Measurements from ENCODE around the gene PCDHGA9. TPM values are rescaled to one million over a fixed set of nuclear protein-coding genes. Genes with fewer than 3 reads are reported as not detected.
A peak's percentile ranks its signal among the peaks of the same experiment; 100 is the strongest.
"Not testable (repeated sequence)": the region's sequence is repeated elsewhere in the genome, so short reads cannot be mapped to it uniquely, and the experiment has no call there.

PCDHGA9 gene
- total RNA-seq, 1 donor from 2014 or later, result 1.4 TPM

DNA sequence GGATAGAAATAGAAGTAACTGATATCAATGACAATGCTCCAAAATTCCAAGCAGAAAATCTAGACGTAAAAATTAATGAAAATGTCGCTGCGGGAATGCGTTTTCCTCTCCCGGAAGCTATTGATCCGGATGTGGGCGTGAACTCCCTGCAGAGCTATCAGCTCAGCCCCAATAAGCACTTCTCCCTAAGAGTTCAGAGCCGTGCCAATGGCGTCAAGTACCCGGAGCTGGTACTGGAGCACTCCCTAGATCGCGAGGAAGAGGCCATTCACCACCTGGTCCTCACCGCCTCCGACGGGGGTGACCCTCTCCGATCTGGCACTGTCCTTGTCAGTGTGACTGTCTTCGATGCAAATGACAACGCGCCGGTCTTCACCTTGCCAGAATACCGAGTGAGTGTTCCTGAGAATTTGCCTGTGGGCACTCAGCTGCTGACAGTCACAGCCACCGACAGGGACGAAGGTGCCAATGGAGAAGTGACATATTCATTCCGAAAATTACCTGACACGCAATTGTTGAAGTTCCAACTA, 11.0 kb downstream of the PCDHGA9 start:
- DNase-seq (ENCODE audit: low read depth in 2 of 2), result no peak

DNA sequence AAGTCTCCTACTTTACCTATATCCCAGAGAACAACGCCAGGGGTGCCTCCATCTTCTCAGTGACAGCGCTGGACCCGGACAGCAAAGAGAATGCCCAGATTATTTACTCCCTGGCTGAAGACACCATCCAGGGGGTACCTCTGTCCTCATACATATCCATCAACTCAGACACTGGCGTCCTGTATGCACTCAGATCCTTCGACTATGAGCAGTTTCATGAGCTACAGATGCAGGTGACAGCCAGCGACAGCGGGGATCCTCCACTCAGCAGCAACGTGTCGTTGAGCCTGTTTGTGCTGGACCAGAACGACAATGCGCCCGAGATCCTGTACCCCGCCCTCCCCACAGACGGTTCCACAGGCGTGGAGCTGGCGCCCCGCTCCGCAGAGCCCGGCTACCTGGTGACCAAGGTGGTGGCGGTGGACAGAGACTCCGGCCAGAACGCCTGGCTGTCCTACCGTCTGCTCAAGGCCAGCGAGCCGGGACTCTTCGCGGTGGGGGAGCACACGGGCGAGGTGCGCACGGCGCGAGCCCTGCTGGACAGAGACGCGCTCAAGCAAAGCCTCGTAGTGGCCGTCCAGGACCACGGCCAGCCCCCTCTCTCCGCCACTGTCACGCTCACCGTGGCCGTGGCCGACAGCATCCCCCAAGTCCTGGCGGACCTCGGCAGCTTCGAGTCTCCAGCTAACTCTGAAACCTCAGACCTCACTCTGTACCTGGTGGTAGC, 12.1 kb downstream of the PCDHGA9 start:
- DNase-seq (ENCODE audit: low read depth in 2 of 2), result not testable (repeated sequence)

DNA sequence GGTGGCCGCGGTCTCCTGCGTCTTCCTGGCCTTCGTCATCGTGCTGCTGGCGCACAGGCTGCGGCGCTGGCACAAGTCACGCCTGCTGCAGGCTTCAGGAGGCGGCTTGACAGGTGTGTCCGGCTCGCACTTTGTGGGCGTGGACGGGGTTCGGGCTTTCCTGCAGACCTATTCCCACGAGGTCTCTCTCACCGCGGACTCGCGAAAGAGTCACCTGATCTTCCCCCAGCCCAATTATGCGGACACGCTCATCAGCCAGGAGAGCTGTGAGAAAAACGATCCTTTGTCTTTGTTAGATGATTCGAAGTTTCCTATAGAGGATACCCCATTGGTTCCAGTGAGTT, 12.7 kb downstream of the PCDHGA9 start:
- not testable (repeated sequence) for DNase-seq (ENCODE audit: low read depth in 2 of 2)

DNA sequence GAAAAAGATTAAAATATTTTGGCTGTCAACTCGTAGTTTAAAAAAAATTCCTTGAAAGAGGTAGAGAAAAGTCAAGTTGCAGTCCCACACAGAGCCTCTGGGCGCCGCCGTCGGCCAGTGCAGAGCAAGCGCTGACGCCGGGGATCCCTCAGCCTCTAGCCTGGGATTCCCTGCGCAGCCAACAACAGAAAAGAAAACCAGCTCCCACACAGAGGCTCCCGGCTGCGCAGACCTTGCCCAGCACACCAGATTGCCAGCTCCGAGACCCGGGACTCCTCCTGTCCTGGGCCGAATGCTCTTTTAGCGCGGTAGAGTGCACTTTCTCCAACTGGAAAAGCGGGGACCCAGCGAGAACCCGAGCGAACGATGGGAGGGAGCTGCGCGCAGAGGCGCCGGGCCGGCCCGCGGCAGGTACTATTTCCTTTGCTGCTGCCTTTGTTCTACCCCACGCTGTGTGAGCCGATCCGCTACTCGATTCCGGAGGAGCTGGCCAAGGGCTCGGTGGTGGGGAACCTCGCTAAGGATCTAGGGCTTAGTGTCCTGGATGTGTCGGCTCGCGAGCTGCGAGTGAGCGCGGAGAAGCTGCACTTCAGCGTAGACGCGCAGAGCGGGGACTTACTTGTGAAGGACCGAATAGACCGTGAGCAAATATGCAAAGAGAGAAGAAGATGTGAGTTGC, 15.1 kb downstream of the PCDHGA9 start, which contains the start of gene PCDHGB7:
TSS of gene PCDHGB7 (plus strand) at position 184 of the 679 bp plus-strand sequence. CDS start at position 367, 183 bp downstream.
- peak; percentile 65 to 82 for DNase-seq (ENCODE audit: low read depth in 2 of 2)

DNA sequence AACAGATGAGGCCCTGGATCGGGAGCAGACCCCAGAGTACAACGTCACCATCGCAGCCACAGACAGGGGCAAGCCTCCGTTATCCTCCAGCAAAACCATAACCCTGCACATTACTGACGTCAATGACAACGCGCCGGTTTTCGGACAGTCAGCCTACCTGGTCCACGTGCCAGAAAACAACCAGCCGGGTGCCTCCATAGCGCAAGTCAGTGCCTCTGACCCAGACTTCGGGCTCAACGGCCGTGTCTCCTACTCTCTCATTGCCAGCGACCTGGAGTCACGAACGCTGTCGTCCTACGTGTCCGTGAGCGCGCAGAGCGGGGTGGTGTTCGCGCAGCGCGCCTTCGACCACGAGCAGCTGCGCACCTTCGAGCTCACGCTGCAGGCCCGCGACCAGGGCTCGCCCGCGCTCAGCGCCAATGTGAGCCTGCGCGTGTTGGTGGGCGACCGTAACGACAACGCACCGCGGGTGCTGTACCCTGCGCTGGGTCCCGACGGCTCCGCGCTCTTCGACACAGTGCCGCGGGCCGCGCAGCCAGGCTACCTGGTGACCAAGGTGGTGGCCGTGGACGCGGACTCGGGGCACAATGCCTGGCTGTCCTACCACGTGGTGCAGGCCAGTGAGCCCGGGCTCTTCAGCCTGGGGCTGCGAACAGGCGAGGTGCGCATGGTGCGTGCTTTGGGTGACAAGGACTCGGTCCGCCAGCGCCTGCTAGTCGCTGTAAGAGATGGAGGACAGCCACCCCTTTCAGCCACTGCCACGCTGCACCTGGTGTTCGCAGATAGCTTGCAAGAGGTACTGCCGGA, 16.7 kb downstream of the PCDHGA9 start:
- DNase-seq (ENCODE audit: low read depth in 2 of 2), result no peak

DNA sequence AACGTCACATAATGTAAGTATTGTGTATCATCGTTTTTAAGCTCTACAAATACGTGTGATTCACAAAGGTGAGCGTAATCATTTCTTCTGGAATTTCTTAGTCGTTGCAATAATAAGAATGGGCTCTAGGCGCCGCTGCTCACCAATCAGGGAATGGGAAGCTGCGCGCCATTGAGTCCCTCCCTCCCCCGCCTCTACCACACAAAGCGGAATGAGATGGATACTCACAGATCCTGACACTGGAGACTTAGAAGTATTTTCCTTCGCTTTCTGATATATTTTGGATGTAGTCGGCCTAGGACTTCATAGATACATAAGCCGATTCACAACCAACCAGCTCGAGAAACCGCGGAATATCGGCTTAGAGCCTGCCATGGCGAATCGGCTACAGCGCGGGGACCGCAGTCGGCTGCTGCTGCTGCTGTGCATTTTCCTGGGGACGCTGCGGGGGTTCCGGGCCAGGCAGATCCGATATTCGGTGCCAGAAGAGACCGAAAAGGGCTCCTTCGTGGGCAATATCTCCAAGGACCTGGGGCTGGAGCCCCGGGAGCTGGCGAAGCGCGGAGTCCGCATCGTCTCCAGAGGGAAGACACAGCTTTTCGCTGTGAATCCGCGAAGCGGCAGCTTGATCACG, 18.4 kb downstream of the PCDHGA9 start, which contains the start of gene PCDHGA11:
TSS of gene PCDHGA11 (plus strand) at position 197 of the 634 bp plus-strand sequence. CDS start at position 374, 177 bp downstream.
- peak; percentile 30 to 76 for DNase-seq (ENCODE audit: low read depth in 2 of 2)

DNA sequence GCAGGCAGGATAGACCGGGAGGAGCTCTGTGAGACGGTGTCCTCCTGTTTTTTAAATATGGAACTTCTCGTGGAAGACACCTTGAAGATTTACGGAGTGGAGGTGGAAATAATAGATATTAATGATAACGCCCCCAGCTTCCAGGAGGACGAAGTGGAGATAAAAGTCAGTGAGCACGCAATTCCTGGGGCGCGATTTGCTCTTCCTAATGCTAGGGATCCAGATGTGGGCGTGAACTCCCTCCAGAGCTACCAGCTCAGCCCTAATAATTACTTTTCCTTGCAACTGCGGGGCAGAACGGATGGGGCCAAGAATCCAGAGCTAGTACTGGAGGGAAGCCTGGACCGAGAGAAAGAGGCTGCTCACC, 18.9 kb downstream of the PCDHGA9 start:
- no peak for DNase-seq (ENCODE audit: low read depth in 2 of 2)

DNA sequence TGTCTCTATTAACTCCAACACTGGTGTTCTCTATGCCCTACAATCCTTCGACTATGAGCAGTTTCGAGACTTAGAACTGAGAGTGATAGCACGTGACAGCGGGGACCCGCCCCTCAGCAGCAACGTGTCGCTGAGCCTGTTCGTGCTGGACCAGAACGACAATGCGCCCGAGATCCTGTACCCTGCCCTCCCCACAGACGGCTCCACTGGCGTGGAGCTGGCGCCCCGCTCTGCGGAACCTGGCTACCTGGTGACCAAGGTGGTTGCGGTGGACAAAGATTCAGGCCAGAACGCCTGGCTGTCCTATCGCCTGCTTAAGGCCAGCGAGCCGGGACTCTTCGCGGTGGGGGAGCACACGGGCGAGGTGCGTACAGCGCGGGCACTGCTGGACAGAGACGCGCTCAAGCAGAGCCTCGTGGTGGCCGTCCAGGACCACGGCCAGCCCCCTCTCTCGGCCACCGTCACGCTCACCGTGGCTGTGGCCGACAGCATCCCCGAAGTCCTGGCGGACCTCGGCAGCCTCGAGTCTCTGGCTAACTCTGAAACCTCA, 20.2 kb downstream of the PCDHGA9 start:
- no peak for DNase-seq (ENCODE audit: low read depth in 2 of 2)

DNA sequence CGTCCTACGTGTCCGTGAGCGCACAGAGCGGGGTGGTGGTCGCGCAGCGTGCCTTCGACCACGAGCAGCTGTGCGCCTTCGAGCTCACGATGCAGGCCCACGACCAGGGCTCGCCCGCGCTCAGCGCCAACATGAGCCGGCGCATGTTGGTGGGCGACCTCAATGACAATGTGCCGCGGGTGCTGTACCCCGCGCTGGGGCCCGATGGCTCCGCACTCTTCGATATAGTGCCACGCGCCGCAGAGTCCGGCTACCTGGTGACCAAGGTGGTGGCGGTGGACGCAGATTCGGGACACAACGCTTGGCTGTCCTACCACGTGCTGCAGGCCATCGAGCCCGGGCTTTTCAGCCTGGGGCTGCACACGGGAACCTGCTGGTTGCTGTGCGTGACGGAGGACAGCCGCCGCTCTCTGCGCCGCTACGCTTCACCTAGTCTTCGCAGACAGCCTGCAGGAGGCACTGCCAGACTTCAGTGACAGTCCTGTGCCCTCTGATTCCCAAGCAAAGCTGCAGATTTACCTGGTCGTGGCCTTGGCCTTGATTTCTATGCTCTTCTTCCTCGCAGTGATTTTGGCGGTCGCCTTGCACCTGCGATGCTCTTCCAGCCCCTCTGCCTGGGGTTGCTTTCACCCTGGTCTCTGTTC, 25.3 kb downstream of the PCDHGA9 start:
- no peak for DNase-seq (ENCODE audit: low read depth in 2 of 2)

DNA sequence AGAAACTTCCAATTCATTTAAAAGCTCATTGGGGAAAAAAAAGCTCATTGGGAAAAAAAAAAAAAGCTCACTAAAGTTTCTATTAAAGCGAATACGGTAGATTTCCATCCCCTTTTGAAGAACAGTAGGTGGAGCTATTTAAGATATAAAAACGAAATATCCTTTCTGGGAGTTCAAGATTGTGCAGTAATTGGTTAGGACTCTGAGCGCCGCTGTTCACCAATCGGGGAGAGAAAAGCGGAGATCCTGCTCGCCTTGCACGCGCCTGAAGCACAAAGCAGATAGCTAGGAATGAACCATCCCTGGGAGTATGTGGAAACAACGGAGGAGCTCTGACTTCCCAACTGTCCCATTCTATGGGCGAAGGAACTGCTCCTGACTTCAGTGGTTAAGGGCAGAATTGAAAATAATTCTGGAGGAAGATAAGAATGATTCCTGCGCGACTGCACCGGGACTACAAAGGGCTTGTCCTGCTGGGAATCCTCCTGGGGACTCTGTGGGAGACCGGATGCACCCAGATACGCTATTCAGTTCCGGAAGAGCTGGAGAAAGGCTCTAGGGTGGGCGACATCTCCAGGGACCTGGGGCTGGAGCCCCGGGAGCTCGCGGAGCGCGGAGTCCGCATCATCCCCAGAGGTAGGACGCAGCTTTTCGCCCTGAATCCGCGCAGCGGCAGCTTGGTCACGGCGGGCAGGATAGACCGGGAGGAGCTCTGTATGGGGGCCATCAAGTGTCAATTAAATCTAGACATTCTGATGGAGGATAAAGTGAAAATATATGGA, 27.9 kb downstream of the PCDHGA9 start, which contains the start of gene PCDHGA12:
TSS of gene PCDHGA12 (plus strand) at position 176 of the 782 bp plus-strand sequence. CDS start at position 429, 253 bp downstream.
- DNase-seq (ENCODE audit: low read depth in 2 of 2), result peak; percentile 65 to 89

DNA sequence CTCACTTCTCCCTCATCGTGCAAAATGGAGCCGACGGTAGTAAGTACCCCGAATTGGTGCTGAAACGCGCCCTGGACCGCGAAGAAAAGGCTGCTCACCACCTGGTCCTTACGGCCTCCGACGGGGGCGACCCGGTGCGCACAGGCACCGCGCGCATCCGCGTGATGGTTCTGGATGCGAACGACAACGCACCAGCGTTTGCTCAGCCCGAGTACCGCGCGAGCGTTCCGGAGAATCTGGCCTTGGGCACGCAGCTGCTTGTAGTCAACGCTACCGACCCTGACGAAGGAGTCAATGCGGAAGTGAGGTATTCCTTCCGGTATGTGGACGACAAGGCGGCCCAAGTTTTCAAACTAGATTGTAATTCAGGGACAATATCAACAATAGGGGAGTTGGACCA, 28.7 kb downstream of the PCDHGA9 start:
- peak in 1 of 2 donors; percentile 28 for DNase-seq (ENCODE audit: low read depth in 2 of 2)

DNA sequence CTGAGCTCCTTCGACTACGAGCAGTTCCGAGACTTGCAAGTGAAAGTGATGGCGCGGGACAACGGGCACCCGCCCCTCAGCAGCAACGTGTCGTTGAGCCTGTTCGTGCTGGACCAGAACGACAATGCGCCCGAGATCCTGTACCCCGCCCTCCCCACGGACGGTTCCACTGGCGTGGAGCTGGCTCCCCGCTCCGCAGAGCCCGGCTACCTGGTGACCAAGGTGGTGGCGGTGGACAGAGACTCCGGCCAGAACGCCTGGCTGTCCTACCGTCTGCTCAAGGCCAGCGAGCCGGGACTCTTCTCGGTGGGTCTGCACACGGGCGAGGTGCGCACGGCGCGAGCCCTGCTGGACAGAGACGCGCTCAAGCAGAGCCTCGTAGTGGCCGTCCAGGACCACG, 29.7 kb downstream of the PCDHGA9 start:
- not testable (repeated sequence) for DNase-seq (ENCODE audit: low read depth in 2 of 2)

DNA sequence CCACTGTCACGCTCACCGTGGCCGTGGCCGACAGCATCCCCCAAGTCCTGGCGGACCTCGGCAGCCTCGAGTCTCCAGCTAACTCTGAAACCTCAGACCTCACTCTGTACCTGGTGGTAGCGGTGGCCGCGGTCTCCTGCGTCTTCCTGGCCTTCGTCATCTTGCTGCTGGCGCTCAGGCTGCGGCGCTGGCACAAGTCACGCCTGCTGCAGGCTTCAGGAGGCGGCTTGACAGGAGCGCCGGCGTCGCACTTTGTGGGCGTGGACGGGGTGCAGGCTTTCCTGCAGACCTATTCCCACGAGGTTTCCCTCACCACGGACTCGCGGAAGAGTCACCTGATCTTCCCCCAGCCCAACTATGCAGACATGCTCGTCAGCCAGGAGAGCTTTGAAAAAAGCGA, 30.1 kb downstream of the PCDHGA9 start:
- DNase-seq (ENCODE audit: low read depth in 2 of 2), result not testable (repeated sequence)

DNA sequence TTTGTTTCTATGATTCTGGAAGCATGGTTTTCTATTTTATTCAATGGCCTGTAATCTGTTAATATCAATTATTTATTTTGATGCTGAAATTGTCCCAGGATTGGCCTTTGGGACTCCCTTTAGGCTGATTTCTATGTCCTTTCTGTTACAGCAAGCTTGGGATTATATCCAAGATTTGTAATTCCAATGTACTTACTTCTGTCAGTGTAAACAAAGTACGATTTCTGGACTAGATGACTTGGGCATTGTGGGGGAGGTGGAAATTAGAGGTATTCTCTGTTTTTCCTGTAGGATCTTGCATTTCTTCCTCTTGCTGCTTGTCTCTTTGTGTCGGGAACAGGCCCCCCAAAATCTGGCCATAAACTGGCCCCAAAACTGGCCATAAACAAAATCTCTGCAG, 31.4 kb downstream of the PCDHGA9 start:
- DNase-seq (ENCODE audit: low read depth in 2 of 2), result no peak

DNA sequence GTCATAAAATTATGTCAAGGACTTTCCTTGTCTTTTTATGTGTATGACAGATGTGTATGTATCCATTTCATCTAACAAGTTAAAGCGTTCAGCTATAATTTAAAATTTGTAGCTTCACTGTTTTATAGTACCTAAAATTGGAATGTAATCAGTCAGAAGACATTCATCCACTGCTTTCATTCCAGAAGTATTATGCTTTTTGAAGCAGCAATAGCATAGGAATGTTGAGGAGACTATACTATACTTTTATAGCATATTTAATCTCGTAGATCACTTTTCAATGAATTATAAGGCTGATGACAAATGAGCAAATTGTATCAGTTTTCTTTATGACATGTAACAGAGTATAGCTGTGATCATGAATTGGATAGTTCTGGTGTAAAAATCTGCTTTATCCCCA, 34.6 kb downstream of the PCDHGA9 start:
- no peak for DNase-seq (ENCODE audit: low read depth in 2 of 2)

DNA sequence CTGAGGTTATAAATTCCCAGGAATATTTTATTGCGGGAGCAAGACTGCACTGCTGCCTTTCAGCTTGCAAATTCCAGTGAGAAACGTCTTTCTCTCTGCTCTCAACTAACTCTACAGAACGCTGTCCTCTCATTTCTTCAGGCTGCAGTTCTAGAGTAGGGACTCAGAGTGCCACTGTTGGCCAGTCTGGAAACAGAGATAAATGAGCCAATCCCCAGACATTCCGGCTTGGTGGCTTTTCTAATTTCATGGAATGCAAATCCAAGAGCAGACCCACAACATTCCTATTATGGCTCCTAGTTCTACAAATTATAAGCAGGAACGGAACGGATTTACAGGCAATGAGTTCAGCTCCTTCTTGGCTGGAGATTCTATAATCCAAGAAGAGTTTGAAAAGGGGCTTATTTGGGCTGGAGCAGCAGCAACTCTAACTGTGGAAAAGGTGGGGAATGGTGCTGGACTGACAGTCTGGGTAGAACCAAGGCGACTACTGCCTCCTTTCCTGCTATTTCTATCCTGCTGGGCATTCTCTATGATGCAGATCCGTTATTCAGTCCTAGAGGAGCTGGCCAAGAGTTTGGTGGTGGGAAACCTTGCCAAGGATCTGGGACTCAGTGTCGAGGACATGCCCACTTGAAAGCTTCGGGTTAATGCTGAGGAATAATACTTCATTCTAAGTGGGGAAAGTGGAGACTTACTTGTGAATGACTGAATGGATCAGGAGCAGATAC, 37.0 kb downstream of the PCDHGA9 start:
- DNase-seq (ENCODE audit: low read depth in 2 of 2), result no peak

DNA sequence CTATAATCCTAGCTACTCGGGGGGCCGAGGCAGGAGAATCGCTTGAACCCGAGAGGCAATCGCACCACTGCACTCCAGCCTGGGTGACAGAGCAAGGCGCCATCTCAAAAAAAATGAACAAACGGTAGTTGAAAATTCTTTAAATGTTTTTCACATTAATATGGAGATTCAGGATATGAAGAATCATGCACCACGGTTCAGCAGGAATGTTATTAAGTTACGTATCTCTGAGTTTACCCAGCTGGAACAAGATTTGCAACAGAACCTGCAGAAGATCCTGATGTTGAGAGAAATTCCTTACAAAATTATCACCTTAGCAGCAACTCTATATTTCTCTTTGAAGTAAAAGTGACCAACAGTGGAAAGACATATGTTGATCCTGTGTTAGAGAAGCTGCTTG, 37.8 kb downstream of the PCDHGA9 start:
- no peak for DNase-seq (ENCODE audit: low read depth in 2 of 2)

DNA sequence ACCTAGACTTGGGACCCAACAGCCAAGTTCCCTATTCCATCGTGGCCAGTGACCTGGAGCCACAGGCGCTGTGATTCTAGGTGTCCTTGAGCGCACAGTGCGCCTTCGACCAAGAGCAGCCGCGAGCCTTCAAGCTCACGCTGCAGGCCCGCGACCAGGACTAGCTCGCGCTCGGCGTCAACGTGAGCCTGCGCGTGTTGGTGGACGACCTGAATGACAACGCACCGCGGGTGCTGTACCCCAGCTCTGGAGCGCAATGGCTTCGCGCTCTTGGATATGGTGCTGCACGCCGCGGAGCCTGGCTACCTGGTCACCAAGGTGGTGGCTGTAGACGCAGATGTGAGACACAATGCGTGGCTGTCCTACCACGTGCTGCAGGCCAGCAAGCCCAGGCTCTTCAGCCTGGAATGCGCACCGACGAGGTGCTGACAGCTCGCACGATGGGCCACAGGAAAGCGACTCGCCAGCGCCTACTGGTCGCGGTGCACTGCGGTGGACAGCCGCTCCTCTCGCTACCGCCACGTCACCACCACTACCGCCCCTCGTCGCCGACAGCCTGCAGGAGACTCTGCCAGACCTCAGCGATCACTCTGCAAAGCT, 39.1 kb downstream of the PCDHGA9 start:
- DNase-seq (ENCODE audit: low read depth in 2 of 2), result no peak
